Rectal smooth muscle tissue (tissue), 1 donor: ENCODE results near the gene TUBA4B.

Experiments used
- H3K27ac ChIP-seq: one replicate; pipeline ENCODE4 v1.7.0; 2013; ENCODE audit warnings: low read depth, low read length, inconsistent platforms
- H3K27me3 ChIP-seq: one replicate; pipeline ENCODE4 v1.7.0; 2013; ENCODE audit warnings: low read length; ENCODE audit not compliant: control insufficient read depth, insufficient read depth
- H3K36me3 ChIP-seq: one replicate; pipeline ENCODE4 v1.7.0; 2013; ENCODE audit warnings: low read length; ENCODE audit not compliant: control insufficient read depth, insufficient read depth
- H3K4me1 ChIP-seq: one replicate; pipeline ENCODE4 v1.7.0; 2013; ENCODE audit warnings: low read length; ENCODE audit not compliant: control insufficient read depth, insufficient read depth
- H3K4me3 ChIP-seq: one replicate; pipeline ENCODE4 v1.7.0; 2013; ENCODE audit warnings: low read length
- H3K9ac ChIP-seq: one replicate; pipeline ENCODE4 v1.7.0; 2013; ENCODE audit warnings: low read length

Gene TUBA4B

DNA sequence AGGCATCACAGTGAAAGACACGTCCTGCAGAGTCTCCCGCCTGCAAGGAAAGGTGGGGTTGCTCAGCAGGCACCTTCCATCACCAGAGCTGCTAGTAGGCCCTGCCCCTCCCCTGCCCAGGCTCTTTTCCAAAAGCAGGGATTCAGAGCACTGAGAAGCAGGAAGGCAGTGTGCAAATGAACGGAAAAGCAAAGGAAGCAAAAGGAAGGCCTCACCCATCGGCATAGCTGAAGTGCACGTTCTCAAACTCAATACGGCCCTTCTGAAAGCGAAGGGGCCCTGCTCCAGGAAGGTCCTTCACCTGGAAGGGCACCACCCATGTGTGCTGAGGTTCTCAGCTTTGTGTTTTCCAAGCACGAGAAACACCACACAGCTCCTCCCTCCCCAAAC is 40.0 kb upstream of the TUBA4B start:
- Histone ChIP-seq H3K36me3 (peaks cover 21% of the 10 kb centered on the region), H3K9ac (no peak overlapping the region), H3K4me3 (no peak overlapping the region), H3K27me3 (no peaks in the 10 kb centered on the region), H3K4me1 (peaks cover 3% of the 10 kb centered on the region), H3K27ac (no peak overlapping the region)

DNA sequence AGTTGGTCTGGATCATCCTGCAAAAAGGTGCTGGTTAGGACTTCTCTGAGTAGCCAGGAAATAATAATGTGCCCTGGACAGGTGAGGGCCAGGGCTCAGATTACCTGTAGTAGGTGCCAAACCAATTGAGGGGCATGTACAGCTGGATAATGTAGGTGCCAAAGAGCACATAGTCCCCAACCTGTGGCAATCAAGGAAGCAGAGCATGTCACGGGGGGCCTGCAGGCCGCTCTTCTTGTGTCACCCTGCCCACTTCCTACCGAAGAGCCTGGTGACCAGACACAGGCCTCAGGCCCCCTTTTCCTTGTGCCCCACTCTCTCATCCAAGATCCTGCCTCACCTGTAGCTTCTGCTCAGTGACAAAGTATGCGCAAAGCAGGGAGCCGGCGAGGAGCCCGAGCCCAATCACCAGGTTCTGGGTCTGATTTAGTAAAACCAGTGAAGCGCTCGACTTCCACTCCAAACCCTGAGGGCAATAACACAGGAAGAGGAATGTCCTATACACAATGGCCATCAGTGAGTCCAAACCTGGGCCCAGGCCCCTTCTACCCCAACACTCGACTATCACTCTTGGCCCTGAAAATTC is 39.5 kb upstream of the TUBA4B start:
- Histone ChIP-seq H3K27ac (no peak overlapping the region), H3K27me3 (no peaks in the 10 kb centered on the region), H3K36me3 (peaks cover 17% of the 10 kb centered on the region), H3K9ac (no peak overlapping the region), H3K4me1 (peaks cover 3% of the 10 kb centered on the region), H3K4me3 (no peak overlapping the region)

DNA sequence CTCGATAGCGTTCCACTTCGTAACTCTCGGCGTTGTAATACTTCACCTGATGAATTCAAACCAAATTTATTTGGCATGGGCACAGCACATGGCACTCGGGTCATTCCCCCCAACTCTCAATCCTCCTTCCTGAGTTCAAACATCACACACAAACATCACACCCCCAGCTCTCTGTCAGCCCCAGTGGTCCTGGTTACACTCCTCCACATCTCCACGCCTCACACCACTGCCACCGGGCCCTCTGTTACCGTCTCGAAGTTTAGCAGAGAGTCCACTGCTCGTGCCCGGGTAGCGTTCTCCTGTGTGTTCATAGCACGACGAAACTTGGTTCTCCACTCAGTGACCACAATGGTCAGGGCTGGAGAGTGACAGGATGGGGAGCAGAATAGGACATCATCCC is 38.9 kb upstream of the TUBA4B start:
- Histone ChIP-seq H3K4me1 (peaks cover 4% of the 10 kb centered on the region), H3K4me3 (no peak overlapping the region), H3K9ac (no peak overlapping the region), H3K27me3 (no peaks in the 10 kb centered on the region), H3K27ac (no peak overlapping the region), H3K36me3 (peaks cover 12% of the 10 kb centered on the region)

DNA sequence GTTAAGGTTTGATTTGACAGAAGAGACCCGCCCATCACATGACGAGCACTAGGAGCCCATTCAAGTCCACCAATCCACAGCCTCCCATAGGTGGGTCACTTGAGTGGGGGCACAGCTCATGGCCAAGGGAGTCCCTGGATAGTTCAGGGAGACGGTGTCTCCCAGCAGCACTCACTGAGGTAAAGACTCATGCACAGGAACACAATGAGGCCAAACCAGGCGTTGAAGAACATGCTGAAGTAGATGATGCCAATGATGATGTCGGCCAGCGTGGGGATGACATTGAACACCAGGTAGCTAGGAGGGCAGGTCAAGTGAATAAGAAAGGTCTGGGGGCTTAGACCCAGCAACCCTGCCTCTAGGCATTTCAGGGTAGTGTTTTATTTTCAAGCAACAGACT is 38.3 kb upstream of the TUBA4B start:
- Histone ChIP-seq H3K4me3 (no peak overlapping the region), H3K9ac (no peak overlapping the region), H3K36me3 (peaks cover 11% of the 10 kb centered on the region), H3K4me1 (peaks cover 11% of the 10 kb centered on the region), H3K27ac (no peak overlapping the region), H3K27me3 (no peaks in the 10 kb centered on the region)

DNA sequence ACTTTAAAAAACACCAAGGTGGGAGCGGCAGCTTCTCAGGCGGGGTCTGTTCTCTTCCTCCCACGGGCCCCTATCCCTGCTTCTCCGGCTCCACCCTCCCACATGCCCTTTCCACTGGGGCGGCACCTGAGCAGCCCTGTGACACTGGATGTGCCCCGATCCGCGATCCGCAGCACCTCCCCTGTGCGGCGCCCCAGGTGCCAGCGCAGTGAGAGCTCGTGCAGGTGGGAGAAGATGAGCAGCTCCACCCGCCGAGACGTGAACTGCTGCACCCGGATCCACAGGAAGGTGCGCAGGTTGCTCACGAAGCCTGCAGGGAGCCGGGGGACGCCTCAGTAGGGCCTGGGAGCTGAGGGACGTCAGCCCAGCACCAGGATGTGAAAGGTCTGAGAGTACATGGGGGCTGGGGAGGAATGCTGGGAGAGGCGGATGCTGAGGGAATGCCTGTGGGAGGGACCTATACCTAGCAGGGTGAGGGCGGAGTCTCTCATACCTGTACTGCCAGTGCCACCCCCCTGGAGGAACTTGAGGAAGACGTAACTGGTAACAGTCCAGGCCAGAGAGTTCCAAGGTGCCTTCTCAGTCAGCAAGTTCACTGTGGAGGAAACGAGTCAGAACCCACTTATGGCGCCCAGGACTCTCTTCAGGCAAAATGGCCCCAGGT is 37.0 kb upstream of the TUBA4B start:
- Histone ChIP-seq H3K4me3 (no peak overlapping the region), H3K4me1 (peaks cover 12% of the 10 kb centered on the region), H3K27ac (no peak overlapping the region), H3K9ac (no peak overlapping the region), H3K27me3 (no peaks in the 10 kb centered on the region), H3K36me3 (peaks cover 15% of the 10 kb centered on the region)

DNA sequence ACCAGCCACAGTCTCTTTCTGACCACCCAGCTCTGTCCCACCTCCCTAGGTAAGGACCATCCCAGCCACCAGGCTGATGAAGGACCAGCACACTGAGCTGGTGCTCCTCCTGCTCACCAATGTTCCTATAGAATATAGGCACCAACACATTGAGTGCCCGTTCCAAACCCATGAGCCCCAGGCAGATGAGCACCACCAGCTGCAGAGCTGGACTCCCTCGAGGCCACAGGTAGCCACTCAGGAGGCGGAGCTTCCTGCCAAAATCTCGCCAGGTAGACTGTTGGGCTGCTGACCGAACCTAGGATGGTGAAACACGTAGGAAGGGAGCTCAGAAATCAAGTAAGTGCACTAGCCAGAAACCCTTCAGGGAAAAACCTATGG is 36.5 kb upstream of the TUBA4B start:
- Histone ChIP-seq H3K27ac (no peak overlapping the region), H3K4me1 (peaks cover 12% of the 10 kb centered on the region), H3K36me3 (peaks cover 20% of the 10 kb centered on the region), H3K27me3 (no peaks in the 10 kb centered on the region), H3K9ac (no peak overlapping the region), H3K4me3 (no peak overlapping the region)

DNA sequence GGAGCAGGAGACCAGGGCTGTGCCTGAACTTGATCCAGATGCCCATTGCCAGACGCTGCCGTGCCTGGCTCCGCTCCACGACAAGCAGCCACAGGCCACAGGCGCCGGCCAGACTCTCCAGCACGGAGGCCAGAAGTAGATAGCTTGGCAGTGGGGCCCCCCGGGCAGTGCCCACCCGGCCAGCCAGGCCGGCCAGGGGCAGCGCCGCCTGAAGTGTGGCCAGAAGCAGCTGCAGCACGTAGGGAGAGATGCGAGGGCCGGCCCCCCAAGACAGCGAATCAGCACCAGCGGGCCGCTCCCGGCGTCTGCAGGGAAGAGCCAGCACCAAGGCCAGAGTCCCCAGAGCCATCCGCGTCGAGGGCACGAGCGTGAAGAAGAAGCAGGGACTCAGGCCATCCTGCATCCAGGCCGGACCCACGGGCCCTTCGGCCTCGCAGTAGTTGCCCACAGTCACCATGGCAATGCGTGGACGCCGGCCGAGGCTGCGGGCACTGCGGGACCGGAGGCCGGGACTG is 34.8 kb upstream of the TUBA4B start:
- H3K36me3 ChIP-seq = peaks cover 34% of the 10 kb centered on the region

DNA sequence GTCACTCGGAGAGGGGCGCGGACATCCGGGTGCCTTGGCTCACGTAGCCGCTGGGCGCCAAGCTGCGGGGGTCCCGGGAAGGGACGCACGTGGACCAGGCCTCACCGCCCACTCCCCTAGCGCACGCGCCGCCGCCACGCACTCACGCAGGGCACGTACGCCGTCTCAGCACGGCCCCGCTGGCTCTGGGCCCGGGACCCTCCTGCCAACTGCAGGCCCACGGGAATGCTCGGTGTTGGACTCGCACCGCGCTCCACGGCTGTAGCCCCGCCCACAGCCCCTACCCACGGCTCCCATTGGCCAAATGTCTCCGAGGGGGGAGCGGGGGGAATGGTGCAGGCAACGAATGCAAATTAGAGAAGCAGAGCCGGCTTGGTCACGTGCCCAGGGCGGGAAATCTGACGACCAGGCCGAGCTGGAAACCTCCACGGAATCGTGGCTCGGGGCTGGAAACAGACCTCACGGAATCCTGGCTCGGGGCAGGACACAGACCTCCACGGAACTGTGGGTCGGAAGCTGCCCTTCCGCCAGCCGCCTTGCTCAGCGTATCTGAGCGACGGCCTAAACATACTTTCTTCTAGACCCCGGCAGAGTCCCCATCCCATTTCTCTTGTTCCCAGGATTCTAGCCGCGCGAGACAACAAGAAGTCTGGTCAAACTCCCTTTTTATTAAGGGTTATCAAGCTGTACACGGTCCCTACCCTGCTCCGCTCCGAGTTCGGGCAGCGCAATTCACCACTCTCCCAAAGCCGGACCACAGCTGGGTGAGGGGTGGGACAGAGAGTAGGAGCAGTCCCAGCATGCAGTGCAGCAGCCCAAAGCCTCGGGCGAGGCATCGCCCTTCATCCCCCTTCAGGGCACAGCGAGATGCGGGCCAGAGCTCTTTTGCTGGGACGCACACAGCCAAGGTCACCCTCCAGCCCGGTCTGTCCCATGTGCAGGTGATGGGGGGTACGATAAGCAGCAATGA is 34.0 kb upstream of the TUBA4B start, which contains the start of gene ABCB6:
Gene ABCB6 (minus strand): TSS at position 227 of the 970 bp plus-strand sequence. CDS start 285 bp downstream, outside the sequence.
- peaks cover 41% of the 10 kb centered on the region for H3K36me3 ChIP-seq
- no peaks in the 10 kb centered on the region for H3K27me3 ChIP-seq
- H3K27ac ChIP-seq = peak within 1 kb of the TSS; percentile 74
- peak within 1 kb of the TSS; percentile 27 for H3K4me3 ChIP-seq
- H3K9ac ChIP-seq = peak within 1 kb of the TSS; percentile 1
- peaks cover 12% of the 10 kb centered on the region for H3K4me1 ChIP-seq

More for the DNA sequence above, 34.8 kb upstream of the TUBA4B start:
- Histone ChIP-seq H3K4me3 (peak overlapping the region; percentile 27), H3K27ac (peak overlapping the region; percentile 74), H3K9ac (no peak overlapping the region), H3K27me3 (no peaks in the 10 kb centered on the region), H3K4me1 (peaks cover 12% of the 10 kb centered on the region)

DNA sequence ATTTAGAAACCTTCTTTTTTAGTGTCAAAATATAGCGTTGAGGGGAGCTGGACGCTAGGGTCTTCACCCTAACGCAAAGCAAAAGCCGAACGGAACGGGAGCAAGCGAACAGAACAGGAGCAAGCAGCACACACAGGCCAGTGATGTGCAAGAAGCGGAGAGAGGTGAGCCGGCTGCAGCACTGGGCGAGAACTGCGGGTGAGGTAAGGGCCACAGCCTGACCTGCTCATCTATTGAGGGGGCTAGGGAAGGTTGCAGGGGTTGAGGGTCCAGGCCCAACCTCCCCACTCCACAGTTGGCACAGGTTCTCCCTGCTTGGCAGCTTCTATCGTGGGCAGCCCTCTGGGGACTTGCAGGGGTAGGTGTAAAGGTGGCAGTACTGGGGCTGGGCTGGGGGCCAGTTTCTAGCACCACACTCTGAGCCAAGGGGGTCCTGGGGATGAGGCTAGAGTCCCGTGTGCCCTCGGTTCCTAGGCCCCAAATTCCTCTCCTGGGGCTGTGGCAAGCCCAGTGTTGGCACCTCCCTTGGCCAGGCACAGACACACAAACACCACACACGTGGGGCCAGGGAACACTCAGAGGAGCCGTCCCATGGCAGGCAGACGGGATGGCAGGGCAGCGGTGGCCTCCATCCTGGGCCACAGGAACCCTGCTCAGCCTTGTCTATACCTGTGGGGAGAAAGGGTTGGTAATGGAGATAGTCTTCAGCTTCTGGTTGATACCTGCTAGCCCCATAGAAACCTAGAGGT is 33.1 kb upstream of the TUBA4B start:
- no peaks in the 10 kb centered on the region for H3K27me3 ChIP-seq
- no peak overlapping the region for H3K9ac ChIP-seq
- no peak overlapping the region for H3K4me3 ChIP-seq

DNA sequence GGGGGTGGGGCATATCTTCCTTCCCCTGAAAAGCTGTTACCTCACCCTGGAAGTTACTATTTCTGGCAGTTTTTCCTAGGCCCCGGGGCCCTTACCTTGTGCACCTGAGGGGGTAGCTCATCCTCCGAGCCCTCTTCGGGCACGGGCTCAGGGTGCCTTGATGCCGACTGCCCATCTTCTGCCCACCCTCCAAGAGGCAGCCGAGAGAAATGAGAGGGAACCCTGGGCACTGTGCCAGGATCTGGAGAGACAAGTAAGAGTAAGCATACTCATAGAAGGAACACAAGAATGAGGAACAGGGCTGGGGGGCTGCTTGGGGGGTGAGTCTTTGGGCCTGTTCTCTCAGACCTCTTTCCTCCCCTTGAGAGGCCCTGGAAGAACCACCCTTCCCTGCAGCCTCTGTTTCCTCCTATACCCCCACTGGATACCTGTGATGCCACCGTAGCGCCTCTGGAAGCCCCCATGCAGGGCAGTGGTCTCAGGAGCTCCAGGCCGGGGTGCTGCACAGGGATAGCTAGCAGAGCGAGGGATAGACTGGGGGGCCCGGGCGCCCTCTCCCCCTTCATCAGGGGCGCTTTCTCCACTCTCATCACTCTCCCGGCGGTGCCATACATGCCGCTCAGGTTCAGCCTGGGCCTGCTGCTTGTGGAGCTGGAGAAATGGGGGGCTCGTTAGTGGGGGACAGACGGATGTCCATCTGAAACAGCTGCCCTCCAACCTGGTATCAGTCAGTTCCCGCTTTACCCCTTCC is 32.2 kb upstream of the TUBA4B start:
- Histone ChIP-seq H3K4me1 (peaks cover 12% of the 10 kb centered on the region), H3K4me3 (no peak overlapping the region), H3K9ac (no peak overlapping the region), H3K27me3 (no peaks in the 10 kb centered on the region), H3K36me3 (peaks cover 50% of the 10 kb centered on the region), H3K27ac (no peak overlapping the region)

More for the DNA sequence above, 33.1 kb upstream of the TUBA4B start:
- peaks cover 42% of the 10 kb centered on the region for H3K36me3 ChIP-seq
- H3K27ac ChIP-seq = no peak overlapping the region
- peaks cover 12% of the 10 kb centered on the region for H3K4me1 ChIP-seq

DNA sequence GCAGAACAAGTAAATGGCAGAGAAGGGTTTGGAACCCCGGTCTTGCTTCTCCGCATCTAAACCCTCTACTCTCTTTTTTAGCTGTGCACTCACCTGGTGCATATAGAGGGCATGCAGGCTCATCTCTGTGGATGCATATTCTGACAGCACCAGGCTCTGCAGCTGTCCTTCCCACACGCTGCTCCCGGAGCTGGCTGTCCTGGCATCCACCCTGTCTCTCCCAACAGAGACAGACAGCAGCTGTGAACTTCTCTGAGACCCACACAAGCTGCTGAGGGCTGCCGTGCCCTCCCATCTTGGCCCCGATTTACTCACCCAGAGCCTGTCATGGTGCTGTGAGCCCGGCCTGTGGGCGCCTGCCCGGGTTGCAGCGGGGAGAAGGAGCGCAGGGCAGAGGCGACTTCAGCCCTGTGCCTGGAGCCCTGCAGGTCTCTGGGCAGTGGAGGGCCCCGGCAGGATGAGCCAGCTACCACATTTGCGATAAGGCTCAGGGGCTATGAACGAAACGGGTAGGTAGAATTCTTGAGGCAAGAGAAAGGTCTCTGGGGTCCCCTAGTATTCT is 31.0 kb upstream of the TUBA4B start:
- Histone ChIP-seq H3K36me3 (peaks cover 50% of the 10 kb centered on the region), H3K4me3 (no peak overlapping the region), H3K9ac (no peak overlapping the region), H3K4me1 (peaks cover 12% of the 10 kb centered on the region), H3K27me3 (no peaks in the 10 kb centered on the region), H3K27ac (no peak overlapping the region)
